ENCODE data around the gene ZNF32.
"Not testable (repeated sequence)": the region's sequence is repeated elsewhere in the genome, so short reads cannot be mapped to it uniquely, and the experiment has no call there.

The ZNF32 gene

DNA sequence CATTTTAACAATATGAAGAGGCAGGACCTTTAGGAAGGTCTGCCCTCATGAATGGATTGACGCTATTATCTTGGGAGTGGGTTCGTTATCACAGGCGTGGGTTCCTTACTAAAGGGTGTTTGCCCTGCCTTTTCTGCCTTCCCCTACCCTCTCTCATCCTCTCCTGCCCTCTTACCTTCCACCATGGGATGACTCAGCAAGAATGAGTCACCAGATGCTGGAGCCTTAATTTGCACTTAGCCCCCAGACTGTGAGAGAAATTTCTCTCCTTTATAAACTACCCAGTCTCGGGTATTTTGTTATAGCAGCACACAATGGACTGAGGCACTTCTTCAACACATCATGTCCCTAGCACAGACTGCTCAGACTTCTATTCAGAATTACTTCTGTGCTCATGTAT lies 31.4 kb upstream of the ZNF32 start:
- DNase-seq (ENCODE audit: low read depth in 2 of 2), result no peak

GRCh38 chr10:43679509-43679908 lies 30.8 kb upstream of the ZNF32 start:
- DNase-seq (ENCODE audit: low read depth in 2 of 2), result no peak

- no peak for DNase-seq (ENCODE audit: low read depth in 2 of 2)
Measured at GRCh38 chr10:43678654-43679053, 30.0 kb upstream of the ZNF32 start.

- DNase-seq (ENCODE audit: low read depth in 2 of 2), result no peak
Measured at GRCh38 chr10:43676901-43677300, 28.2 kb upstream of the ZNF32 start.

- no peak for DNase-seq (ENCODE audit: low read depth in 2 of 2)
Measured at GRCh38 chr10:43676331-43676730, 27.6 kb upstream of the ZNF32 start.

DNA sequence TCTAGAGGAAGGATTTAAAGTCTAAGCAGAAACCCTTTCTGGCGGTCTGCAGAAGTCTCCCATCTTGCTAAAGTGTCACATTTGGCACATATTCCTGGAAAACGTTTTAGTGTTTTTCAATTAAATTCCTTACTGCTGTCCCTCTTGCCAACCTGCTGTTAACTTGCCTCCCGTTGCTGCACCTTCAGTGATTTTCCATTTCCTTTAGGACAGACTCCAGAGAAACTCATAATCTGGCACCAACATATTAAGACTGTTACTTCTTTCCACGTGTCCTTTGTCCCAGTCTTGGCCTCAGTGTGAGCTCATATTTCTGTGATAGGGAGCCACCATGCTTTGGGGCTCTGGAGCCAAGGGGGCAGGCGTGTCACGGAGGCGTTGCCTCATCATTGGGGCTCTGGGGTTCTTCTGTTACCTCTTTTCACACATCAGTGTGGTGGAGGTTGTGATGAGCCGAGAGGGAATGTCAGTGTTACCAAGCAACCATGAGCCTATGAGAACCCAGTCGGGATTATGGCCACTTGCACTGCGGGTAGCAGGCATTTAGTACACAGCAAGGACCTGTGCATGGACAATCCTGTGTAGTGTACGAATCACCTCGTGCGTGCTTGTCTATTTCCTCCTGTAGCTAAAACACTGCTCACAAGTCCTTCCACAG lies 26.0 kb upstream of the ZNF32 start:
- no peak for DNase-seq (ENCODE audit: low read depth in 2 of 2)

- DNase-seq (ENCODE audit: low read depth in 2 of 2), result no peak
Measured at GRCh38 chr10:43673471-43673870, 24.8 kb upstream of the ZNF32 start.

DNA sequence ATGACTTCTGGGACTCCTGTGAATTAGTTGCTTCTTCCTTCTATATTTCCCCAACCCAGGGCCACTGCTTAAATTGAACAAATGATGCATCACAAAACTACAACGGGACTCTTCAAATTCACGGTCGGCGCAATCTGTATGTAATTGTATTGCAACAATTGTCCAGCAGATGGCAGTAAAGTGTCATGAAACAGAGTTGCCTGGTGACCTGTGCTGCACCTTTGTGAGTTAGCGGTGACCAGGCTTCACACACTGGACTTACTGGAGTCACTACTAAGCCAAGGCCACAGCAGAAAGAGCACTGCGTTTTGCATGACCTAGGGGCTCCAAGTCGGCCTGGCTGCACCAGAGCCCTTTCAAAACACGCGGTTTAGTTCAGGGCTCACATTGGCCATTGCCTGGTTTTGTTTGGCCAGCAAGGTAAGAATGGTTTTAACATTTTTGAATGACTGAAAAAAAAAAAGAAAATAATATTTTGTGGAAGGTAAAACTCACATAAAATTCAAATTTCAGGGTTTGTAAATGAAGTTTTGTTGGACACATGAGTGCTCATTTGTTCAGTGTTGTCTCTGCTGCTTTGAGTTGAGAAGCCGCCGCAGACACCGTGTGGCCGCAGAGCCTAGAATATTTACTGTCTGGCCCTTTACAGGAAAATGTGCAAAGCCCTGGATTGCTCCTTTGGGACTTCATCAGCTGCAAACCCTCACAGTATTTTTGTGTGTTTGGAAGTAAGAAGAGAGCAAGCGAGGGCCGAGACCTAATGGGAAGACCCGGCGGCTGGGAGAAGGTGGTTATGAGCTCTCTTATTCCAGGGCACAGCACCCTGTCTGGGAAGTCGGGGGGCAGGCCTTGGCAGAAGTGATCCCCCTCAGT lies 23.2 kb upstream of the ZNF32 start:
- DNase-seq (ENCODE audit: low read depth in 2 of 2), result no peak

GRCh38 chr10:43669386-43669785 lies 20.7 kb upstream of the ZNF32 start:
- DNase-seq (ENCODE audit: low read depth in 2 of 2), result no peak

DNA sequence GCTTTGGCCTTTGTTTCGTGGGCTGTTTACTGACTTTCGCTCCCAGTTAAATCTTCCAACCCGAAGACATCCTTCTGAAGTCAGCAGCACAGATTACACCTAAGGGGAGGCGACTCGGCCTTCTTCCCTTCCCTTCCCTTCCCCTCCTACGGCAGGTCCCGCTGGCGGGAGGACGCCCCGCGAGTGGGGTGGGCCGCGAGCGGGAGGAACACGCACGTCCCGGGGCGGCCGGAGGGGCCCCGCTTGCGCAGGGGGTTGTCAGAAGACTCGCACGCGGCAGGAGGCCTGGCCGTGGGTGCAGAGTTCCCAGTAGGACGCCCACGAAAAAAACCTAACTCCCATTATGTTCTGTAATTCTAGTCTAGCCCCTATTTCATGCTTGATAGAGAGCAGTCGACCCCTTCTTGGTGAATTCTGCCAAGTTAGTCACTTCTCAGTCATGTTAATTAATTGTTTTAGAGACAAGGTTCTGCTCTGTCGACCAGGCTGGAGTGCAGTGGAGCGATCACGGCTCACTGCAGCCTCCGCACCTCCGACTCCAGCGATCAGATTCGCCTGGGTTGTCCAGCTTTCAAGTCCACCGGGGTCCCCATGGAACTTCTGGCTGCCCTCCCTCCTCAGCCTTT lies 19.2 kb upstream of the ZNF32 start:
- DNase-seq (ENCODE audit: low read depth in 2 of 2), result no peak

- no peak for DNase-seq (ENCODE audit: low read depth in 2 of 2)
Measured at GRCh38 chr10:43667317-43667731, 18.6 kb upstream of the ZNF32 start.

GRCh38 chr10:43666552-43666951 lies 17.9 kb upstream of the ZNF32 start:
- no peak for DNase-seq (ENCODE audit: low read depth in 2 of 2)

- no peak for DNase-seq (ENCODE audit: low read depth in 2 of 2)
Measured at GRCh38 chr10:43665054-43665453, 16.4 kb upstream of the ZNF32 start.

DNA sequence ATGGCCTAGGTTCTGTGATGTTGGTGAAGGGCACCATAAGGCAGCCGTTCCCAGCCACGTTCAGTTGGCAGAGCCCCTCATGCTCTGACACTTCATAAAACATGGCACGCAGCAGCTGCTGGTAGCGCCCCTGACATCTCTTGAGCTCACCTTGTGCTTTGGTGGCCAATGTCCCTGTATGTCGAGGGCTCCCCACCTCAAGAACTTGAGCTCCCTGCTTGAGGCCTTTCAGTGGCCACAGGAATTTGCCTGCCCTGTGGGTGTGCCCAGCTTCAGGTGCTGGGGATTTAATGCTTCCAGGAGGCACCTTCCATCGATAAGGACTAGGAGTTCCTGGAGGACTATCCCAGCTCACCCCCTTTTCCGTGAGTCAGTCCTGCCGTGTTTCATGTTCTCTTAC lies 9.5 kb upstream of the ZNF32 start:
- DNase-seq (ENCODE audit: low read depth in 2 of 2), result no peak

GRCh38 chr10:43655311-43655710 lies 6.6 kb upstream of the ZNF32 start:
- no peak for DNase-seq (ENCODE audit: low read depth in 2 of 2)

DNA sequence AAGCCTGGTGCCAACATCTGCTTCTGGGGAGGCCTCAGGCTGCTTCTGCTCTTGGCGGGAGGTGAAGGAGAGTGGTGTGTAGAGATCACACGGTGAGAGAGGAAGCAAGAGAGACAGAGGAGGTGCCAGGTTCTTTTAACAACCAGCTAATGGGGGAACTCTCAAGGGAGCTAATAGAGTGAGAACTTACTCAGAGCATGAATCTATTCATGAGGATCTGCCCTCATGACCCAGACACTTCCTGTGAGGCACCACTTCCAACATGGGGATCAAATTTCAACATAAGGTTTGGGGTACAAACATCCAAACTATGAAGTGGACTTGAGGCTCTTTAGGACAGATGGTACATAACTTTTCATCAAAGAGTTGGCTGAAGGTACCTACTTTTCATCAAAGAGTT lies 5.1 kb upstream of the ZNF32 start:
- no peak for DNase-seq (ENCODE audit: low read depth in 2 of 2)

- no peak for DNase-seq (ENCODE audit: low read depth in 2 of 2)
Measured at GRCh38 chr10:43649185-43649523, 473 bp upstream of the ZNF32 start.

DNA sequence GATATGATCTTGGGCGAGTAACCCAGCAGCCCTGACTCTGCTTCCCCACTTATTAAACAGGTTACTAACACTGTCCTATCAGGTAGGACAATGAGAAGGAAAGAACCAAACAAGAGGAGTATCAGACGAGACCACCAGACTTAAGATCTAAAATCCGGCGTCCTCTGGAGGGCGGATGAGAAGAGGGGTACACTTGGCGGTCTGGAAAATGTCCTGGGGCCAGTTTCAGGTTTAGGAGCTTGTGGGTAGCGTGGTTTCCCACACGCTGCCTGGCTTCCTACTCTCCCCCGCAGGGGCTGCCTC lies 635 bp downstream of the ZNF32 start:
- no peak for DNase-seq (ENCODE audit: low read depth in 2 of 2)

DNA sequence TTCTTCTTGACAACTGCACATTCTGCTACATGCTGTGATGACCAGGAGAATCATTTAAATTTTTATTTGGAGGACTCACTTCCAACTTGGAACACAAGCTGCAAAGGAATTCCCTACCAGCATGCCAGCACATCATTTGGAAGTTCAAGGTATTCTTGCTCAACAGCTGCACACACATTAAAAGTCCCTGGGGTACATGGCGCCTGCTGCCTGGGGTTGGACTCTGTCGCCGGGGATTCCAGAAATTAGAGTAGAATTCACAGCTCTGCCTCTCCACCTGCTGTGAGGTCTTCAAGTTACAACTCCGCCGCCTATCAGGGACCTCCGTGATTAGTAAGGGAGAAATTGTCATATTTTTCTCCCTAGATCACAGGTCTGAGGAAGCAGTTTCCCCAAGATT lies 1.1 kb downstream of the ZNF32 start:
- no peak for DNase-seq (ENCODE audit: low read depth in 2 of 2)

DNA sequence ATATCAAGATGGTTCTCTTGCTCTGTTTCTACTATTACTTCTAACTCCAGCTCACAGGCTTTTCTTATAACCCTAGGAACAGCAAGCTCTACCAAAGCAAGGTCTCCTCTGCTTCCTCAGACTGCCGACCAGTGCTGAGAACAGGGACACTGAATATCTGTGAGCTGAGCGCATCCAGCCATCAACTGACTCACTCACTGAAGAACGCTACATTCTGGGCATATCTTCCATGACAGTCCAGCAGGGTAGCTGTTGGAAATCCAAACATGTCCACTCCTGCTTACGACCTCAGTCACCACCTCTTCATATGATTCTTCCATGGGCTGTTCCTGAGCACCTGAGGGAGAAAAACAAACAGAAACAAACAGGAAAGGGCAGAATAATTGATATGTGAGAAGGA lies 2.8 kb downstream of the ZNF32 start:
- DNase-seq (ENCODE audit: low read depth in 2 of 2), result no peak

- no peak for DNase-seq (ENCODE audit: low read depth in 2 of 2)
Measured at GRCh38 chr10:43644252-43644651, 4.4 kb downstream of the ZNF32 start.

DNA sequence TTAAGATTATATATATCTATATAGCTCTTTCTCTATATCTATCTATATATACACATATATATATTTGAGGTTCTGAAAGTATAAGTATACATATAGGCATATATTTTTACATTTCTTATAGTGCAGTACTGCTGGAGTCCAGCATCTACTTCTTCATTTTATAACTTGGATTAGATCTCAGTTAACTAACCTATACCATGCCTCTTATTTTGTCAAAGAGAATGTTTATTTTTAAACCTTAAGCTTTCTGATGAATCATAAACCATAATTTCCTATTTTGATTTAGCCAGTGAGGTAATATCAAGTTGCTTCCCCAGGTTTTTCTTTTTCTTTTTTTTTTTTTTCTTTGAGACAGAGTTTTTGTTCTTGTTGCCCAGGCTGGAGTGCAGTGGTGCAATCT lies 8.1 kb downstream of the ZNF32 start:
- DNase-seq (ENCODE audit: low read depth in 2 of 2), result no peak

- not testable (repeated sequence) for DNase-seq (ENCODE audit: low read depth in 2 of 2)
Measured at GRCh38 chr10:43635816-43636215, 12.9 kb downstream of the ZNF32 start.

All from stimulated activated CD8-positive, alpha-beta memory T cell treated with anti-CD3 and anti-CD28 coated beads, Interleukin-7, amount 100 ng/mL, for 1 hour (primary cell).